WTC11 (cell line): Measurements from ENCODE around the gene MANBA. TPM values are rescaled to one million over a fixed set of nuclear protein-coding genes. Genes with fewer than 3 reads are reported as not detected.

Experiments
- ATAC-seq: fragments of 200-7000 bp; cut with Tn5 transposase; 2 replicates; pipeline ENCODE4 v1.10.0; 2021; ENCODE audit warnings: mild to moderate bottlenecking, moderate library complexity
- CTCF ChIA-PET: fragments of 300-600 bp; sonication (Branson Sonifier 250); formaldehyde crosslinking; loops from one replicate; lab custom pipeline; 2021; ENCODE audit warnings: antibody characterized with exemption; lab: Charles Lee
- POLR2A ChIA-PET: fragments of 350-600 bp; sonication (Branson Sonifier 250); formaldehyde crosslinking; loops from one replicate; lab custom pipeline; 2021; ENCODE audit warnings: antibody characterized with exemption; lab: Charles Lee
- DNase-seq: peaks from one replicate; pipeline ENCODE4 v3.0.0; 2021; ENCODE audit warnings: low spot score
- H3K27ac Mint-ChIP-seq: 2 replicates; pipeline ENCODE4 v1.8.0; 2021; ENCODE audit warnings: mixed read lengths
- H3K27me3 Mint-ChIP-seq: 2 replicates; pipeline ENCODE4 v1.8.0; 2021; ENCODE audit warnings: low read depth, mild to moderate bottlenecking, moderate library complexity, mixed read lengths
- H3K36me3 Mint-ChIP-seq: 2 replicates; pipeline ENCODE4 v1.8.0; 2021; ENCODE audit warnings: mixed read lengths
- H3K4me1 Mint-ChIP-seq: 2 replicates; pipeline ENCODE4 v1.8.0; 2022; ENCODE audit warnings: mixed read lengths
- H3K4me3 Mint-ChIP-seq: 2 replicates; pipeline ENCODE4 v1.8.0; 2021; ENCODE audit warnings: mild to moderate bottlenecking, moderate library complexity, mixed read lengths
- H3K9me3 Mint-ChIP-seq: 2 replicates; pipeline ENCODE4 v1.8.0; 2021; ENCODE audit warnings: mixed read lengths
- CBFB ChIP-seq: sonication (generic); formaldehyde crosslinking; IDR thresholded peaks from 2 replicates; pipeline ENCODE4 v1.8.1; 2022; ENCODE audit warnings: mild to moderate bottlenecking, low read depth, missing genetic modification reagents
- CREB1 ChIP-seq: sonication (generic); formaldehyde crosslinking; IDR thresholded peaks from 2 replicates; pipeline ENCODE4 v1.8.0; 2023; ENCODE audit warnings: mild to moderate bottlenecking, missing genetic modification reagents
- EMX1 ChIP-seq: fragments of 250-450 bp; sonication (Bioruptor Pico); IDR thresholded peaks from 2 replicates; pipeline ENCODE4 v1.8.0; 2021; ENCODE audit warnings: mild to moderate bottlenecking
- ERG ChIP-seq: fragments of 250-450 bp; sonication (Bioruptor Pico); IDR thresholded peaks from 2 replicates; pipeline ENCODE4 v1.8.0; 2021; ENCODE audit warnings: mild to moderate bottlenecking
- ESRRA ChIP-seq: sonication (generic); formaldehyde crosslinking; IDR thresholded peaks from 2 replicates; pipeline ENCODE4 v1.8.1; 2022; ENCODE audit warnings: mild to moderate bottlenecking, missing genetic modification reagents, borderline replicate concordance
- ETV6 ChIP-seq: sonication (generic); formaldehyde crosslinking; IDR thresholded peaks from 2 replicates; pipeline ENCODE4 v1.8.1; 2022; ENCODE audit warnings: mild to moderate bottlenecking, missing genetic modification reagents
- FOXP1 ChIP-seq: sonication (generic); formaldehyde crosslinking; IDR thresholded peaks from 2 replicates; pipeline ENCODE4 v1.8.0; 2022; ENCODE audit warnings: missing genetic modification reagents, mild to moderate bottlenecking, moderate library complexity, borderline replicate concordance
- GTF2I ChIP-seq: fragments of 250-450 bp; sonication (Bioruptor Pico); conservative IDR thresholded peaks from 2 replicates; pipeline ENCODE4 v1.4.0; 2021; ENCODE audit warnings: mild to moderate bottlenecking
- IRF1 ChIP-seq: sonication (generic); formaldehyde crosslinking; IDR thresholded peaks from 2 replicates; pipeline ENCODE4 v1.8.0; 2023; ENCODE audit warnings: missing genetic modification reagents
- JUN ChIP-seq: sonication (generic); formaldehyde crosslinking; IDR thresholded peaks from 2 replicates; pipeline ENCODE4 v1.8.0; 2023; ENCODE audit warnings: mild to moderate bottlenecking, missing genetic modification reagents
- KAT7 ChIP-seq: sonication (generic); formaldehyde crosslinking; IDR thresholded peaks from 2 replicates; pipeline ENCODE4 v1.8.1; 2023; ENCODE audit warnings: missing genetic modification reagents, mild to moderate bottlenecking, borderline replicate concordance
- MXD4 ChIP-seq: fragments of 250-450 bp; sonication (Bioruptor Pico); IDR thresholded peaks from 2 replicates; pipeline ENCODE4 v1.8.0; 2021; ENCODE audit warnings: mild to moderate bottlenecking, moderate library complexity, borderline replicate concordance
- MYBL2 ChIP-seq: sonication (generic); formaldehyde crosslinking; IDR thresholded peaks from 2 replicates; pipeline ENCODE4 v1.8.1; 2023; ENCODE audit warnings: mild to moderate bottlenecking, moderate library complexity, missing genetic modification reagents
- NFYB ChIP-seq: sonication (generic); formaldehyde crosslinking; conservative IDR thresholded peaks from 2 replicates; pipeline ENCODE4 v1.8.0; 2022; ENCODE audit warnings: low read depth, missing genetic modification reagents
- PRRX2 ChIP-seq: fragments of 250-450 bp; sonication (Bioruptor Pico); IDR thresholded peaks from 2 replicates; pipeline ENCODE4 v1.8.0; 2021; ENCODE audit warnings: mild to moderate bottlenecking
- TEAD4 ChIP-seq: sonication (generic); formaldehyde crosslinking; IDR thresholded peaks from 2 replicates; pipeline ENCODE4 v1.8.0; 2022; ENCODE audit warnings: mild to moderate bottlenecking, missing genetic modification reagents
- ZBTB21 ChIP-seq: sonication (generic); formaldehyde crosslinking; IDR thresholded peaks from 2 replicates; pipeline ENCODE4 v1.8.1; 2023; ENCODE audit warnings: mild to moderate bottlenecking, missing genetic modification reagents, borderline replicate concordance
- ZNF121 ChIP-seq: sonication (generic); formaldehyde crosslinking; IDR thresholded peaks from 2 replicates; pipeline ENCODE4 v1.8.0; 2023; ENCODE audit warnings: missing genetic modification reagents
- ZNF219 ChIP-seq: sonication (generic); formaldehyde crosslinking; IDR thresholded peaks from 2 replicates; pipeline ENCODE4 v1.8.0; 2023; ENCODE audit warnings: missing genetic modification reagents, mild to moderate bottlenecking, borderline replicate concordance
- ZNF396 ChIP-seq: fragments of 250-450 bp; sonication (Bioruptor Pico); IDR thresholded peaks from 2 replicates; pipeline ENCODE4 v1.8.0; 2021; ENCODE audit warnings: mild to moderate bottlenecking, moderate library complexity, borderline replicate concordance
- ZNF512 ChIP-seq: sonication (generic); formaldehyde crosslinking; IDR thresholded peaks from 2 replicates; pipeline ENCODE4 v1.8.1; 2022; ENCODE audit warnings: missing genetic modification reagents, borderline replicate concordance
- ZNF532 ChIP-seq: fragments of 250-450 bp; sonication (Bioruptor Pico); IDR thresholded peaks from 2 replicates; pipeline ENCODE4 v1.9.0; 2021; ENCODE audit warnings: mild to moderate bottlenecking, borderline replicate concordance
- ZNF671 ChIP-seq: fragments of 250-450 bp; sonication (Bioruptor Pico); IDR thresholded peaks from 2 replicates; pipeline ENCODE4 v1.8.0; 2021; ENCODE audit warnings: mild to moderate bottlenecking
- total RNA-seq: library from RNA; stranded (reverse); gene quantifications from 3 replicates; pipeline ENCODE4 v1.2.3, GENCODE V29; 2021
- TF ChIP-seq, protein P1 (sequence below): sonication (generic); formaldehyde crosslinking; conservative IDR thresholded peaks from 2 replicates; pipeline ENCODE4 v1.8.1; 2023; ENCODE audit warnings: mild to moderate bottlenecking, low read depth, missing genetic modification reagents, moderate library complexity

MANBA gene
- total RNA-seq, 1 experiment from 2014 or later: 35.1 TPM

GRCh38 chr4:102707150-102707549 is 53.6 kb downstream of the MANBA start:
- TF ChIP-seq KAT7 (CRISPR knock-in tag) (no peak), EMX1 (CRISPR knock-in tag) (no peak), JUN (CRISPR knock-in tag) (no peak), ERG (no peak), ZNF532 (no peak), CREB1 (no peak), FOXP1 (CRISPR knock-in tag) (no peak), MXD4 (CRISPR knock-in tag) (no peak), ZNF219 (CRISPR knock-in tag) (no peak), ETV6 (CRISPR knock-in tag) (no peak), ZNF671 (CRISPR knock-in tag) (no peak), ZBTB21 (CRISPR knock-in tag) (no peak), ZNF512 (CRISPR knock-in tag) (no peak), NFYB (CRISPR knock-in tag) (no peak), CBFB (no peak), IRF1 (no peak), TEAD4 (CRISPR knock-in tag) (no peak)
- TF ChIP-seq, all 79 proteins: peak for 0
- Mint-ChIP-seq H3K4me1 (no peaks in the 10 kb centered on the region), H3K27ac (no peak overlapping the region), H3K9me3 (no peaks in the 10 kb centered on the region), H3K27me3 (no peaks in the 10 kb centered on the region), H3K36me3 (peaks cover 13% of the 10 kb centered on the region), H3K4me3 (no peak overlapping the region)
- DNase-seq (no peak), ATAC-seq (no peak)
- POLR2A ChIA-PET: no interaction called here
- CTCF ChIA-PET: interaction anchor here (1.4 kb wide), 1 partner anchor 24 kb away, joined by 3 read pairs; no protein-coding TSS in a partner anchor

GRCh38 chr4:102705391-102705935 is 55.3 kb downstream of the MANBA start:
- Mint-ChIP-seq H3K27me3 (no peaks in the 10 kb centered on the region), H3K9me3 (peaks cover 3% of the 10 kb centered on the region), H3K36me3 (peaks cover 19% of the 10 kb centered on the region), H3K4me1 (no peaks in the 10 kb centered on the region), H3K4me3 (no peak overlapping the region), H3K27ac (no peak overlapping the region)
- peak; percentile 14 for DNase-seq
- ATAC-seq: peak; percentile 96
- CTCF ChIA-PET: interaction anchor here (0.8 kb wide), 1 partner anchor 127 kb away, joined by 3 read pairs; no protein-coding TSS in a partner anchor
- POLR2A ChIA-PET: interaction anchor here (1.0 kb wide), 1 partner anchor 122 kb away, joined by 3 read pairs; the partner anchor contains the start of gene UBE2D3
- TF ChIP-seq GTF2I (CRISPR knock-in tag) (no peak), ZNF121 (CRISPR knock-in tag) (no peak), PRRX2 (CRISPR knock-in tag) (no peak), MYBL2 (no peak), ESRRA (no peak), ZNF396 (CRISPR knock-in tag) (no peak)
- TF ChIP-seq, protein P1, sequence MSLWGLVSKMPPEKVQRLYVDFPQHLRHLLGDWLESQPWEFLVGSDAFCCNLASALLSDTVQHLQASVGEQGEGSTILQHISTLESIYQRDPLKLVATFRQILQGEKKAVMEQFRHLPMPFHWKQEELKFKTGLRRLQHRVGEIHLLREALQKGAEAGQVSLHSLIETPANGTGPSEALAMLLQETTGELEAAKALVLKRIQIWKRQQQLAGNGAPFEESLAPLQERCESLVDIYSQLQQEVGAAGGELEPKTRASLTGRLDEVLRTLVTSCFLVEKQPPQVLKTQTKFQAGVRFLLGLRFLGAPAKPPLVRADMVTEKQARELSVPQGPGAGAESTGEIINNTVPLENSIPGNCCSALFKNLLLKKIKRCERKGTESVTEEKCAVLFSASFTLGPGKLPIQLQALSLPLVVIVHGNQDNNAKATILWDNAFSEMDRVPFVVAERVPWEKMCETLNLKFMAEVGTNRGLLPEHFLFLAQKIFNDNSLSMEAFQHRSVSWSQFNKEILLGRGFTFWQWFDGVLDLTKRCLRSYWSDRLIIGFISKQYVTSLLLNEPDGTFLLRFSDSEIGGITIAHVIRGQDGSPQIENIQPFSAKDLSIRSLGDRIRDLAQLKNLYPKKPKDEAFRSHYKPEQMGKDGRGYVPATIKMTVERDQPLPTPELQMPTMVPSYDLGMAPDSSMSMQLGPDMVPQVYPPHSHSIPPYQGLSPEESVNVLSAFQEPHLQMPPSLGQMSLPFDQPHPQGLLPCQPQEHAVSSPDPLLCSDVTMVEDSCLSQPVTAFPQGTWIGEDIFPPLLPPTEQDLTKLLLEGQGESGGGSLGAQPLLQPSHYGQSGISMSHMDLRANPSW (CRISPR knock-in tag): no peak
